NB4 (cell line): ENCODE measurements around the gene AKT3.

Experiments used
- MYC ChIP-seq: IDR thresholded peaks from 2 replicates; pipeline ENCODE4 v1.6.1; 2011; ENCODE audit warnings: low read depth, low read length
- POLR2A ChIP-seq: IDR thresholded peaks from 2 replicates; pipeline ENCODE4 v1.6.1; 2011; ENCODE audit warnings: mild to moderate bottlenecking; ENCODE audit not compliant: insufficient read length; ENCODE audit errors: extremely low read depth
- TF ChIP-seq, protein P1 (sequence below): IDR thresholded peaks from 2 replicates; pipeline ENCODE4 v1.6.1; 2011; ENCODE audit warnings: low read depth, low read length
- TF ChIP-seq, protein P2 (sequence below): IDR thresholded peaks from one replicate; pipeline ENCODE4 v1.5.1; 2012; ENCODE audit warnings: low read depth, low read length

DNA sequence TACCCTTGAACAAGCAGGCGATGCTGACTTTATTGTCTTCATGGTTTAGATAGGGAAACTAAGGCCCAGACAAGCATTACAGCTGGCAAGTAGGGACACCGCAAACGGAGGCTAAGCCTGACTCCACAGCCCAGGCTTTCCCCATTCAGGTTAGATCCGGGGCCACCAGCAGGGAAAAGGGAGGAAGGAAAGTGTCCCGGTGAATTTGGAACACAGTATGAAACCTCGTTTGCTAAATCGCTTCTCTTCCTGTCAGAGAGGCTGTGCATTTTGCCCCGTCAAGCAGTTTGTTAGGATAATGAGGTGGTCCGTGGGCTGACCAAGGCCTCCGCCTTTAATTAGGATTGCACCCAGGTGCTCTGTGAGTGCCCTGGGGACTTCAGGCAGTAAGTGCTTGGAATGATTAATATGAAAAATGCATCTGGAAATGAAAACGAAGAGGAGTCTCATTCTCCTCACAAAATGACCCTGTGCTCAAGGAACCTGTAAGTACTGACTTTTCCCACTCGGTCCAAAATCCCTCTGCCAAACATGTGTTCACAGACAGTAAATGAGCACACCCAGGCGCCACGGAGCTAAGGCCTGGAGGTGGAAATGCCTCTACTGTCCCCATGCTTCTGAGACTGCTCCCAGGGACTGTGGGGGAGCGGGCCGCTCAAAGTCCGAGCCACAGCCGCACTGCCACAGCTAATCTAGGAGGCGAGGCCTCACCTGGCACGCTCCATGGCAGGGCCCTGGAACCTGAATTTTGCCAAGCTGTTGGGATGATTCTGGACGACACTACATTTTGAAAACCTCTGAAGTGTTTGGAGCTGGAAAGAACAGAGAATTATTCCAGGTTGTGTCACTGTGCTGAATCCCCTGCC is 360.1 kb downstream of the AKT3 start:
- TF ChIP-seq, protein P1, sequence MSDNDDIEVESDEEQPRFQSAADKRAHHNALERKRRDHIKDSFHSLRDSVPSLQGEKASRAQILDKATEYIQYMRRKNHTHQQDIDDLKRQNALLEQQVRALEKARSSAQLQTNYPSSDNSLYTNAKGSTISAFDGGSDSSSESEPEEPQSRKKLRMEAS: no peak
- TF ChIP-seq, protein P2, sequence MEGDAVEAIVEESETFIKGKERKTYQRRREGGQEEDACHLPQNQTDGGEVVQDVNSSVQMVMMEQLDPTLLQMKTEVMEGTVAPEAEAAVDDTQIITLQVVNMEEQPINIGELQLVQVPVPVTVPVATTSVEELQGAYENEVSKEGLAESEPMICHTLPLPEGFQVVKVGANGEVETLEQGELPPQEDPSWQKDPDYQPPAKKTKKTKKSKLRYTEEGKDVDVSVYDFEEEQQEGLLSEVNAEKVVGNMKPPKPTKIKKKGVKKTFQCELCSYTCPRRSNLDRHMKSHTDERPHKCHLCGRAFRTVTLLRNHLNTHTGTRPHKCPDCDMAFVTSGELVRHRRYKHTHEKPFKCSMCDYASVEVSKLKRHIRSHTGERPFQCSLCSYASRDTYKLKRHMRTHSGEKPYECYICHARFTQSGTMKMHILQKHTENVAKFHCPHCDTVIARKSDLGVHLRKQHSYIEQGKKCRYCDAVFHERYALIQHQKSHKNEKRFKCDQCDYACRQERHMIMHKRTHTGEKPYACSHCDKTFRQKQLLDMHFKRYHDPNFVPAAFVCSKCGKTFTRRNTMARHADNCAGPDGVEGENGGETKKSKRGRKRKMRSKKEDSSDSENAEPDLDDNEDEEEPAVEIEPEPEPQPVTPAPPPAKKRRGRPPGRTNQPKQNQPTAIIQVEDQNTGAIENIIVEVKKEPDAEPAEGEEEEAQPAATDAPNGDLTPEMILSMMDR: no peak
- TF ChIP-seq POLR2A (no peak), MYC (no peak)
